Measurements from ENCODE around the gene ZC3HAV1L.
"Not testable (repeated sequence)": the region's sequence is repeated elsewhere in the genome, so short reads cannot be mapped to it uniquely, and the experiment has no call there.

The ZC3HAV1L gene

GRCh38 chr7:139011373-139011772 is 24.5 kb downstream of the ZC3HAV1L start:
- DNase-seq: no peak

GRCh38 chr7:139004321-139005090 is 31.3 kb downstream of the ZC3HAV1L start:
- DNase-seq: no peak

GRCh38 chr7:138999414-138999813 is 36.4 kb downstream of the ZC3HAV1L start:
- no peak for DNase-seq

- no peak for DNase-seq
These were observed 43.8 kb downstream of the ZC3HAV1L start for GRCh38 chr7:138992052-138992531.

GRCh38 chr7:138987686-138988085 is 48.2 kb downstream of the ZC3HAV1L start:
- no peak for DNase-seq

- no peak for DNase-seq
These were observed 53.6 kb downstream of the ZC3HAV1L start for GRCh38 chr7:138982204-138982623.

- no peak for DNase-seq
These were observed 54.3 kb downstream of the ZC3HAV1L start, which contains the start of gene KIAA1549 for GRCh38 chr7:138981332-138982203. Gene KIAA1549 (minus strand): TSS chr7:138981389. CDS start chr7:138981269, 120 bp downstream.

GRCh38 chr7:138980563-138981291 is 55.1 kb downstream of the ZC3HAV1L start:
- no peak for DNase-seq

- DNase-seq: no peak
These were observed 55.8 kb downstream of the ZC3HAV1L start for GRCh38 chr7:138979988-138980562.

- no peak for DNase-seq
These were observed 56.4 kb downstream of the ZC3HAV1L start for GRCh38 chr7:138979226-138979979.

GRCh38 chr7:138978541-138979184 is 57.2 kb downstream of the ZC3HAV1L start:
- DNase-seq: no peak

GRCh38 chr7:138976161-138976560 is 59.7 kb downstream of the ZC3HAV1L start:
- not testable (repeated sequence) for DNase-seq
